ENCODE measurements around the gene RPS6KB2. TPM values are rescaled to one million over a fixed set of nuclear protein-coding genes. Genes with fewer than 3 reads are reported as not detected.
A peak's percentile ranks its signal among the peaks of the same experiment; 100 is the strongest.

Gene RPS6KB2
- polyA plus RNA-seq (ENCODE audit: insufficient read length in 3 of 3) = 10 to 100 TPM; 40.3 to 47.0 (median 41.2) TPM
- long read RNA-seq, donor 1, transcript RPS6KB2-201 (15 exons, 1,733 nt) = major isoform, 7 of 9 reads
- long read RNA-seq, donor 1, partial matches to known transcripts = 0 of 9 reads
- long read RNA-seq, donor 1, other reads (novel, unspliced or antisense) = 0 of 9 reads
- long read RNA-seq, donor 2, partial matches to known transcripts = 8 of 10 reads
- long read RNA-seq, donor 2, other reads (novel, unspliced or antisense) = 0 of 10 reads
- long read RNA-seq, donor 3, transcript RPS6KB2-201 (15 exons, 1,733 nt) = major isoform, 8 of 8 reads
- long read RNA-seq, donor 3, partial matches to known transcripts = 0 of 8 reads
- long read RNA-seq, donor 3, other reads (novel, unspliced or antisense) = 0 of 8 reads
- long read RNA-seq, donor 4, partial matches to known transcripts = 0 of 1 reads
- long read RNA-seq, donor 4, other reads (novel, unspliced or antisense) = 0 of 1 reads
- long read RNA-seq, donor 5 = 0 reads
- long read RNA-seq, donor 6, partial matches to known transcripts = 0 of 4 reads
- long read RNA-seq, donor 6, other reads (novel, unspliced or antisense) = 0 of 4 reads
- long read RNA-seq, donor 7, partial matches to known transcripts = 12 of 16 reads
- long read RNA-seq, donor 7, other reads (novel, unspliced or antisense) = 0 of 16 reads
- long read RNA-seq, donor 8, transcript RPS6KB2-201 (15 exons, 1,733 nt) = major isoform, 7 of 16 reads
- long read RNA-seq, donor 8, partial matches to known transcripts = 7 of 16 reads
- long read RNA-seq, donor 8, other reads (novel, unspliced or antisense) = 0 of 16 reads
- long read RNA-seq, donor 9, transcript RPS6KB2-201 (15 exons, 1,733 nt) = major isoform, 7 of 16 reads
- long read RNA-seq, donor 9, partial matches to known transcripts = 8 of 16 reads
- long read RNA-seq, donor 9, other reads (novel, unspliced or antisense) = 0 of 16 reads
- long read RNA-seq, donor 10, transcript RPS6KB2-201 (15 exons, 1,733 nt) = major isoform, 7 of 7 reads
- long read RNA-seq, donor 10, partial matches to known transcripts = 0 of 7 reads
- long read RNA-seq, donor 10, other reads (novel, unspliced or antisense) = 0 of 7 reads
- long read RNA-seq, donor 11, transcript RPS6KB2-201 (15 exons, 1,733 nt) = major isoform, 8 of 8 reads
- long read RNA-seq, donor 11, partial matches to known transcripts = 0 of 8 reads
- long read RNA-seq, donor 11, other reads (novel, unspliced or antisense) = 0 of 8 reads
- long read RNA-seq, donor 12, partial matches to known transcripts = 0 of 1 reads
- long read RNA-seq, donor 12, other reads (novel, unspliced or antisense) = 0 of 1 reads
- long read RNA-seq, donor 13 = 0 reads
- long read RNA-seq, donor 14, transcript RPS6KB2-201 (15 exons, 1,733 nt) = major isoform, 7 of 7 reads
- long read RNA-seq, donor 14, partial matches to known transcripts = 0 of 7 reads
- long read RNA-seq, donor 14, other reads (novel, unspliced or antisense) = 0 of 7 reads
- long read RNA-seq, donor 15, transcript RPS6KB2-201 (15 exons, 1,733 nt) = major isoform, 6 of 6 reads
- long read RNA-seq, donor 15, partial matches to known transcripts = 0 of 6 reads
- long read RNA-seq, donor 15, other reads (novel, unspliced or antisense) = 0 of 6 reads
- long read RNA-seq, donor 16, transcript RPS6KB2-201 (15 exons, 1,733 nt) = major isoform, 17 of 23 reads
- long read RNA-seq, donor 16, partial matches to known transcripts = 6 of 23 reads
- long read RNA-seq, donor 16, other reads (novel, unspliced or antisense) = 0 of 23 reads

- peak; percentile 94 to 99 (median 97) for DNase-seq (ENCODE audit: extremely low read depth in 1 of 11, low read depth in 9 of 11, low spot score in 4 of 11)
These were observed at the start of gene RPS6KB2 for GRCh38 chr11:67428052-67429001. Gene RPS6KB2 (plus strand): TSS chr11:67428494. CDS start chr11:67428546, 52 bp downstream.

GRCh38 chr11:67378544-67378943 lies 49.8 kb upstream of the RPS6KB2 start:
- DNase-seq (ENCODE audit: extremely low read depth in 1 of 11, low read depth in 9 of 11, low spot score in 4 of 11) = no peak

GRCh38 chr11:67379061-67380058 lies 48.9 kb upstream of the RPS6KB2 start:
- no peak for DNase-seq (ENCODE audit: extremely low read depth in 1 of 11, low read depth in 9 of 11, low spot score in 4 of 11)

DNA sequence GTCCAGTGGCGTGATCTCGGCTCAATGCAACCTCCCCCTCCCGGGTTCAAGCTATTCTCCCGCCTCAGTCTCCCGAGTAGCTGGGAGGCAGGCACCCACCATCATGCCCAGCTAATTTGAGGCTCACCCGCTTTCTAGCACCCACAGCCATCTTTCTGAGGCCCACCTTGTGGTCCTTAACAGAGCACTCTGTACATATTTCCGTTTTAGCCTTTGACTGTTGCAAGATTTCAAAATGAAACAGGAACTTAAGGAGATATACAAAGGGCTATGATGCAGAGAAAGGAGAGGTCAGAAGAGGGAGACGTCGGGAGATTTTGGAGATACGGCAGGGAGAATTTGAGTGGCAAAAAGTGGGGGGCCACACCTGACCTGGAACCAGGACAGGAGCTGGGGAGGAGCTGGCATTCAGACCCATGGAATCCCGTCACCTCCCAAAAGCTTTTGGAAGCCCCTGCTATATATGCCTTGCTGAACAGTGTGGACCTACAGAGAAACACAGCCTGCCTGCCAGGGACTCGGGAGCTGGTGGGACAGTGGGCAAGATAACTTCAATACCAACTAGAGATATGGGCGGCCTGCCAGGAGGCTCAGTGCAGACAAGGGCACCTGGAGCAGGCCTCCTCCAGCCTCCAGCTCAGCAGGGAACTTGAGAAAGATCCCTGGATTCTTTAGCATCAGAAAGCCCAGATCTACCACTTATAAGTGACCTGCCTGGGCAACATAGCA lies 46.9 kb upstream of the RPS6KB2 start:
- no peak for DNase-seq (ENCODE audit: extremely low read depth in 1 of 11, low read depth in 9 of 11, low spot score in 4 of 11)

DNA sequence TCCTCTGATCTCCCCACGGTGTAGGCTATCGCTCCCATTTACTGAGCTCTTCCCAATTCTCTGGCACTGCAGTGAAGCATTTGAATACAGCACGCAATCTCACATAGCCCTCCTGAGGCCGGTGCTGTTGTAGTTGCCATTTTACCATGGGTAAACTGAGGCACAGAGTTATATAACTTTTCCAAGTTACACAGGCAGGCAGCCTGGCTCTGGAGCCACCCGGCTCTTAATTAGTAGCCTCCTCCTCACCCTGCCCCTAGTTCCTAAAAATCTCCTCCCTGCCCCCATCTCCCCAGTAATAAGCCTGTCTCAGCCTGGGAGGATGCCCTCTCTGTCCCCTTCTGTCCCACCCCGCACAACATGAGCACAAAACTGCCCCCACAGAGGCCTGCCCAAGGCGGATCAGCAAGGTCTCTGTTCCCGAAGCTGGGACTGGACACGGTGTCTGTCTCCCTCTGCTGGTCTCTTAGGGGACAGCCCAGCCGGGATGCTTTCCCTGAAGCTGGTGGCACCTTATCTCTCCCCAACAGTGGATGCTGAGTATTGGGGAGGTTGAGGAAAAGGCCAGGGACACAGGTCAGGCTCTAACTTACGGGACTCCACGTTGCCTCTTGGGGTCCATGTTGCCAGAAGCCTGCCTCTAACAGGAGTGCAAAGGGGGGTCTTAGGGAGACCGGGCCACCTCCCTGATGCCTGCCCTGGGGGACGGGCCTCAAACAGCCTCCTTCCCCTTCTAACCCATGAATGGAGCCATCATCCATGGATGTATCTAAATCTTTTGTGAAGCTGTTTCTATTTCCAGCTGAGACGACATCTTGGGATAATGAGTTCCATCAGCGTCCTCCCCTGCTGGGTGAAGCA lies 45.8 kb upstream of the RPS6KB2 start:
- no peak for DNase-seq (ENCODE audit: extremely low read depth in 1 of 11, low read depth in 9 of 11, low spot score in 4 of 11)

GRCh38 chr11:67384851-67385366 lies 43.4 kb upstream of the RPS6KB2 start:
- DNase-seq (ENCODE audit: extremely low read depth in 1 of 11, low read depth in 9 of 11, low spot score in 4 of 11) = no peak

GRCh38 chr11:67387069-67387468 lies 41.2 kb upstream of the RPS6KB2 start:
- no peak for DNase-seq (ENCODE audit: extremely low read depth in 1 of 11, low read depth in 9 of 11, low spot score in 4 of 11)

DNA sequence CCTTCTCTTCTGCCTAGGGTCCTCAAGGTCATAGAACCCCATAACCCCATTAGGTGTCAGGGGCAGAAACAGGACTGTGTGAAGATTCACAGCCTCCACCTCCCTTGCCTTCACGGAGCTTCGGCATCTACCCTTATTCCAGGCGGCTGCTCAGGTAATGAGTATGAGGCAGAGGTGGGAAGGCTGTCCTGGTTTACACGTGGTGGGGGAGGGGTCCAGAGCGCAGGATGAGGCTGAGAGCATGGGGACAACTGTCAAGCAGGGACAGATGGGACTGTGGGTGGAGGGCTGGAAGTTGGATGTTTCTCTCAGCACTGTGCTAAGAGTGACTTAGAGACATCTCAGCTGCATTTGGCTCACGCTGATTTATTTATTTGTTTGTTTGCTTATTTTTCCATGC lies 40.8 kb upstream of the RPS6KB2 start:
- DNase-seq (ENCODE audit: extremely low read depth in 1 of 11, low read depth in 9 of 11, low spot score in 4 of 11) = no peak

DNA sequence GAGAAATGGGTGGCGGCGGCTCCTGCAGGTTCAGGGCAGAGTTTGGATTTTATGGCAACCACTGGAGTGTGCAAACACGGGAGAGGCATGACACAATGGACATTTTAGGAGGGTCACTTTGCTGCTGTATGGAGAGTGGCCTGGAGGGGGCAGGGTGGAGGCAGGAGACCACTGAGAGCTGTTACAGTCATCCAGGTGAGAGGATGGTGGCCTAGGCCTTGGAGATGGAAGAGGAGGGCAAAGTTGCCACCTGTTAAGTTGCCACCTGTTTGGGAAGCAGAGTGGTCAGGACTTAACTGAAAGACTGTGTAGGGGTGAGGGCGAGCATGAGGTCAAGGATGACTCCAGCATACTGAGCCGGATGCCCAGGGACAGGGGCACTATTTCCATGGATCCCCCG lies 38.8 kb upstream of the RPS6KB2 start:
- no peak for DNase-seq (ENCODE audit: extremely low read depth in 1 of 11, low read depth in 9 of 11, low spot score in 4 of 11)

- DNase-seq (ENCODE audit: extremely low read depth in 1 of 11, low read depth in 9 of 11, low spot score in 4 of 11) = no peak
These were observed 37.4 kb upstream of the RPS6KB2 start for GRCh38 chr11:67390947-67391303.

GRCh38 chr11:67391304-67392182 lies 36.8 kb upstream of the RPS6KB2 start, which contains the start of gene RAD9A:
Gene RAD9A (plus strand): TSS chr11:67391986. CDS start chr11:67392045, 59 bp downstream.
- DNase-seq (ENCODE audit: extremely low read depth in 1 of 11, low read depth in 9 of 11, low spot score in 4 of 11) = peak; percentile 80 to 95 (median 91)

GRCh38 chr11:67392183-67392715 lies 36.0 kb upstream of the RPS6KB2 start:
- DNase-seq (ENCODE audit: extremely low read depth in 1 of 11, low read depth in 9 of 11, low spot score in 4 of 11) = no peak

DNA sequence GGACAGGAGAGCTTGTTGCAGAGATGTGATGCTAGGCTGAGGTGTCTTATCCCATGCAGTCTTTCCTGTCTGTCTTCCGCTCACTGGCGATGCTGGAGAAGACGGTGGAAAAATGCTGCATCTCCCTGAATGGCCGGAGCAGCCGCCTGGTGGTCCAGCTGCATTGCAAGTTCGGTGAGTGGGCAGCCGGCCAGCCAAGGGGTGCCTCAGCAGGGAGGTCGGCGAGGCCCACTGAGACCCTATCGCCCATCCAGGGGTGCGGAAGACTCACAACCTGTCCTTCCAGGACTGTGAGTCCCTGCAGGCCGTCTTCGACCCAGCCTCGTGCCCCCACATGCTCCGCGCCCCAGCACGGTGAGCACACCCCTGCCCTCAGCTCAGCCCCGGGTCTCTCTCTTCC lies 34.9 kb upstream of the RPS6KB2 start:
- DNase-seq (ENCODE audit: extremely low read depth in 1 of 11, low read depth in 9 of 11, low spot score in 4 of 11) = no peak
